HCT116 (cell line): Measurements from ENCODE around the gene BICD1.

Experiments used
- CEBPB ChIP-seq: IDR thresholded peaks from 2 replicates; pipeline ENCODE4 v1.6.1; 2012; ENCODE audit warnings: low read depth
- EGR1 ChIP-seq: IDR thresholded peaks from 2 replicates; pipeline ENCODE4 v1.6.1; 2012; ENCODE audit warnings: low read depth
- ELF1 ChIP-seq: IDR thresholded peaks from 2 replicates; pipeline ENCODE4 v1.6.1; 2012; ENCODE audit warnings: low read depth, borderline replicate concordance
- EZH2 ChIP-seq: fragments of 200-600 bp; sonication (generic); IDR thresholded peaks from 2 replicates; pipeline ENCODE4 v1.6.1; 2017; ENCODE audit warnings: antibody characterized with exemption, mixed run types
- EZH2phosphoT487 ChIP-seq: fragments of 200-600 bp; IDR thresholded peaks from 2 replicates; pipeline ENCODE4 v1.6.1; 2018; ENCODE audit warnings: antibody characterized with exemption, borderline replicate concordance
- JUND ChIP-seq: IDR thresholded peaks from 2 replicates; pipeline ENCODE4 v1.6.1; 2012
- POLR2A ChIP-seq: IDR thresholded peaks from 2 replicates; pipeline ENCODE4 v1.7.0; 2011; ENCODE audit warnings: borderline replicate concordance; ENCODE audit not compliant: insufficient read depth, insufficient read length; ENCODE audit errors: extremely low read depth
- POLR2AphosphoS5 ChIP-seq: IDR thresholded peaks from 2 replicates; pipeline ENCODE4 v1.6.1; 2011; ENCODE audit warnings: mild to moderate bottlenecking, low read depth, low read length, moderate library complexity
- SP1 ChIP-seq: IDR thresholded peaks from 2 replicates; pipeline ENCODE4 v1.6.1; 2012; ENCODE audit warnings: low read depth
- ZFX ChIP-seq: fragments of 450-650 bp; IDR thresholded peaks from 2 replicates; pipeline ENCODE4 v1.6.1; 2017
- ZNF274 ChIP-seq: fragments of 200-500 bp; sonication (Bioruptor generic); IDR thresholded peaks from 2 replicates; pipeline ENCODE4 v1.6.1; 2014; ENCODE audit warnings: mild to moderate bottlenecking, low read depth, low read length, inconsistent platforms
- TF ChIP-seq, protein P1 (sequence below), 3 experiments: fragments of 200-600 bp in 1 of 3; sonication (generic) in 1 of 3; IDR thresholded peaks in 2 of 3; conservative IDR thresholded peaks in 1 of 3; 2 replicates each; pipeline ENCODE4 v1.5.1; 2012 to 2017; ENCODE audit warnings: low read depth in 2 of 3, low read length in 2 of 3, antibody characterized with exemption in 1 of 3, borderline replicate concordance in 1 of 3, control low read depth in 1 of 3, mild to moderate bottlenecking in 1 of 3, mixed read lengths in 1 of 3, mixed run types in 1 of 3, moderate library complexity in 1 of 3; ENCODE audit not compliant: insufficient read depth in 1 of 3
- TF ChIP-seq, protein P2 (sequence below): IDR thresholded peaks from 2 replicates; pipeline ENCODE4 v1.6.1; 2012; ENCODE audit warnings: low read depth
- TF ChIP-seq, protein P3 (sequence below): IDR thresholded peaks from 2 replicates; pipeline ENCODE4 v1.6.1; 2011; ENCODE audit warnings: mild to moderate bottlenecking, low read length, moderate library complexity; ENCODE audit not compliant: insufficient replicate concordance; ENCODE audit errors: extremely low read depth

DNA sequence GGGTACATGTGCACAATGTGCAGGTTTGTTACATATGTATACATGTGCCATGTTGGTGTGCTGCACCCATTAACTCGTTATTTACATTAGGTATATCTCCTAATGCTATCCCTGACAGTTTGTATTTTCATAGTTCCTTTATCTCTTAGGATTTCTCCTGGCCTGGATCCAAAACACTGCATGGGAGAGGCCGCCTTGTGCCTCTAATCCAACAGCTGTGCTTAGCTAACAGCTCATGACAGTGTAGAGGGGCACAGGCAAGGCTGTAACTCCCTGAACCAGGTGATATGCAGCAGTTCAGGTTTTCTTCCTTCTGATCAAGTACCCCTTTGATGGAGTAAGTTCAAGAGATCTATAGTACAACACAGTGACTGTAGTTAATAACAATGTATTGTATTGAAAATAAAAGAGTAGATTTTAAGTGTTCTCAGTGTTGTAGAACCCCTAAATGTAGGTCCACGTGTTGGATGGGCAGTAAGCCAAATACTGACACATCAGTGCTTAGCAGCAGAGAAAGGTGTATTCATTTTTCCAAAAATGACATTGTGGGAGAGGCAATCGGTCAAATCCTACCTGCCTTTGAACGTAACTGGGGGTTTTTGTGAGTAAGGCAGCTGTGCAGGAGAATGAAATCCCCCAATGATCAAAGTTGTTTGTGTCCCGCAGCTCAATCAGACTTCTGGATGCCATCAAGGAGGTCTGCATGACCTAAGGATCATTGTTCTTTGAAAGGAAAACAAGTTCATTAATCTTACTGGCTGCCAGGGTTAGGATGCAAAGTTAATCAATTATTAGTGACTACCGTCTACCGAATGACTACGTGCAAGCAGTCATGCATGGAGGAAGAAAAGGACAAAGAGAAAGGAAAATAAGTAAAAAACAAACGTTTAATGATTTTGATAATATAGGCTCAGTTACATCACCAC, 203.4 kb downstream of the BICD1 start:
- TF ChIP-seq, protein P1, sequence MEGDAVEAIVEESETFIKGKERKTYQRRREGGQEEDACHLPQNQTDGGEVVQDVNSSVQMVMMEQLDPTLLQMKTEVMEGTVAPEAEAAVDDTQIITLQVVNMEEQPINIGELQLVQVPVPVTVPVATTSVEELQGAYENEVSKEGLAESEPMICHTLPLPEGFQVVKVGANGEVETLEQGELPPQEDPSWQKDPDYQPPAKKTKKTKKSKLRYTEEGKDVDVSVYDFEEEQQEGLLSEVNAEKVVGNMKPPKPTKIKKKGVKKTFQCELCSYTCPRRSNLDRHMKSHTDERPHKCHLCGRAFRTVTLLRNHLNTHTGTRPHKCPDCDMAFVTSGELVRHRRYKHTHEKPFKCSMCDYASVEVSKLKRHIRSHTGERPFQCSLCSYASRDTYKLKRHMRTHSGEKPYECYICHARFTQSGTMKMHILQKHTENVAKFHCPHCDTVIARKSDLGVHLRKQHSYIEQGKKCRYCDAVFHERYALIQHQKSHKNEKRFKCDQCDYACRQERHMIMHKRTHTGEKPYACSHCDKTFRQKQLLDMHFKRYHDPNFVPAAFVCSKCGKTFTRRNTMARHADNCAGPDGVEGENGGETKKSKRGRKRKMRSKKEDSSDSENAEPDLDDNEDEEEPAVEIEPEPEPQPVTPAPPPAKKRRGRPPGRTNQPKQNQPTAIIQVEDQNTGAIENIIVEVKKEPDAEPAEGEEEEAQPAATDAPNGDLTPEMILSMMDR (IDR thresholded peaks at IDR 0.05 in 2 of 3, conservative IDR thresholded peaks at IDR 0.05 in 1 of 3; ENCODE audit: borderline replicate concordance in 1 of 3, insufficient read depth in 1 of 3, low read depth in 2 of 3, low read length in 2 of 3) = no peak
- TF ChIP-seq POLR2AphosphoS5 = no peak
- TF ChIP-seq, protein P2, sequence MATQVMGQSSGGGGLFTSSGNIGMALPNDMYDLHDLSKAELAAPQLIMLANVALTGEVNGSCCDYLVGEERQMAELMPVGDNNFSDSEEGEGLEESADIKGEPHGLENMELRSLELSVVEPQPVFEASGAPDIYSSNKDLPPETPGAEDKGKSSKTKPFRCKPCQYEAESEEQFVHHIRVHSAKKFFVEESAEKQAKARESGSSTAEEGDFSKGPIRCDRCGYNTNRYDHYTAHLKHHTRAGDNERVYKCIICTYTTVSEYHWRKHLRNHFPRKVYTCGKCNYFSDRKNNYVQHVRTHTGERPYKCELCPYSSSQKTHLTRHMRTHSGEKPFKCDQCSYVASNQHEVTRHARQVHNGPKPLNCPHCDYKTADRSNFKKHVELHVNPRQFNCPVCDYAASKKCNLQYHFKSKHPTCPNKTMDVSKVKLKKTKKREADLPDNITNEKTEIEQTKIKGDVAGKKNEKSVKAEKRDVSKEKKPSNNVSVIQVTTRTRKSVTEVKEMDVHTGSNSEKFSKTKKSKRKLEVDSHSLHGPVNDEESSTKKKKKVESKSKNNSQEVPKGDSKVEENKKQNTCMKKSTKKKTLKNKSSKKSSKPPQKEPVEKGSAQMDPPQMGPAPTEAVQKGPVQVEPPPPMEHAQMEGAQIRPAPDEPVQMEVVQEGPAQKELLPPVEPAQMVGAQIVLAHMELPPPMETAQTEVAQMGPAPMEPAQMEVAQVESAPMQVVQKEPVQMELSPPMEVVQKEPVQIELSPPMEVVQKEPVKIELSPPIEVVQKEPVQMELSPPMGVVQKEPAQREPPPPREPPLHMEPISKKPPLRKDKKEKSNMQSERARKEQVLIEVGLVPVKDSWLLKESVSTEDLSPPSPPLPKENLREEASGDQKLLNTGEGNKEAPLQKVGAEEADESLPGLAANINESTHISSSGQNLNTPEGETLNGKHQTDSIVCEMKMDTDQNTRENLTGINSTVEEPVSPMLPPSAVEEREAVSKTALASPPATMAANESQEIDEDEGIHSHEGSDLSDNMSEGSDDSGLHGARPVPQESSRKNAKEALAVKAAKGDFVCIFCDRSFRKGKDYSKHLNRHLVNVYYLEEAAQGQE = no peak
- no peak for TF ChIP-seq ELF1
- no peak for TF ChIP-seq SP1
- no peak for TF ChIP-seq POLR2A
- no peak for TF ChIP-seq EGR1
- no peak for TF ChIP-seq EZH2
- no peak for TF ChIP-seq CEBPB
- TF ChIP-seq ZNF274 = no peak
- no peak for TF ChIP-seq JUND
- TF ChIP-seq, protein P3, sequence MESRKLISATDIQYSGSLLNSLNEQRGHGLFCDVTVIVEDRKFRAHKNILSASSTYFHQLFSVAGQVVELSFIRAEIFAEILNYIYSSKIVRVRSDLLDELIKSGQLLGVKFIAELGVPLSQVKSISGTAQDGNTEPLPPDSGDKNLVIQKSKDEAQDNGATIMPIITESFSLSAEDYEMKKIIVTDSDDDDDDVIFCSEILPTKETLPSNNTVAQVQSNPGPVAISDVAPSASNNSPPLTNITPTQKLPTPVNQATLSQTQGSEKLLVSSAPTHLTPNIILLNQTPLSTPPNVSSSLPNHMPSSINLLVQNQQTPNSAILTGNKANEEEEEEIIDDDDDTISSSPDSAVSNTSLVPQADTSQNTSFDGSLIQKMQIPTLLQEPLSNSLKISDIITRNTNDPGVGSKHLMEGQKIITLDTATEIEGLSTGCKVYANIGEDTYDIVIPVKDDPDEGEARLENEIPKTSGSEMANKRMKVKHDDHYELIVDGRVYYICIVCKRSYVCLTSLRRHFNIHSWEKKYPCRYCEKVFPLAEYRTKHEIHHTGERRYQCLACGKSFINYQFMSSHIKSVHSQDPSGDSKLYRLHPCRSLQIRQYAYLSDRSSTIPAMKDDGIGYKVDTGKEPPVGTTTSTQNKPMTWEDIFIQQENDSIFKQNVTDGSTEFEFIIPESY = no peak
- TF ChIP-seq EZH2phosphoT487 = no peak
- TF ChIP-seq ZFX = no peak
